T-helper 1 cell treated with Interleukin-12 subunit alpha and Interleukin-12 subunit beta and Interleukin-4 antibody, amounts not matched to agents 30 ng/mL and 1 ng/mL, for 36 hours (primary cell): ENCODE data around the gene DGKB. TPM values are rescaled to one million over a fixed set of nuclear protein-coding genes. Genes with fewer than 3 reads are reported as not detected.

Experiments used
- intact Hi-C: fragments of 100-400 bp; cut with micrococcal nuclease; formaldehyde crosslinking; loops from one replicate; pipeline ENCODE4 v1.15.1; 2024
- total RNA-seq: library from RNA; stranded (reverse); gene quantifications from 2 replicates; pipeline ENCODE4 v1.2.3, GENCODE V29; 2022

DGKB gene
- total RNA-seq, 1 donor from 2014 or later = not detected

- intact Hi-C loops = no loop called here
Measured at GRCh38 chr7:14761510-14762296, 140.8 kb downstream of the DGKB start.

- intact Hi-C loops = no loop called here
Measured at GRCh38 chr7:14760730-14761478, 141.6 kb downstream of the DGKB start.

GRCh38 chr7:14759785-14760184 is 142.8 kb downstream of the DGKB start:
- intact Hi-C loops = no loop called here

- intact Hi-C loops = no loop called here
Measured at GRCh38 chr7:14754631-14755030, 147.9 kb downstream of the DGKB start.

- intact Hi-C loops = no loop called here
Measured at GRCh38 chr7:14752301-14752700, 150.2 kb downstream of the DGKB start.

GRCh38 chr7:14751461-14751860 is 151.1 kb downstream of the DGKB start:
- intact Hi-C loops = no loop called here

- intact Hi-C loops = no loop called here
Measured at GRCh38 chr7:14748461-14748860, 154.1 kb downstream of the DGKB start.

- intact Hi-C loops = no loop called here
Measured at GRCh38 chr7:14747701-14748100, 154.8 kb downstream of the DGKB start.

- intact Hi-C loops = no loop called here
Measured at GRCh38 chr7:14745076-14745475, 157.5 kb downstream of the DGKB start.

- intact Hi-C loops = no loop called here
Measured at GRCh38 chr7:14740606-14741005, 161.9 kb downstream of the DGKB start.

GRCh38 chr7:14739841-14740185 is 162.7 kb downstream of the DGKB start:
- intact Hi-C loops = no loop called here

- intact Hi-C loops = no loop called here
Measured at GRCh38 chr7:14739168-14739840, 163.2 kb downstream of the DGKB start.

- intact Hi-C loops = no loop called here
Measured at GRCh38 chr7:14738086-14738485, 164.5 kb downstream of the DGKB start.

- intact Hi-C loops = no loop called here
Measured at GRCh38 chr7:14734839-14735321, 167.7 kb downstream of the DGKB start.

GRCh38 chr7:14720785-14721184 is 181.8 kb downstream of the DGKB start:
- intact Hi-C loops = no loop called here

GRCh38 chr7:14717816-14718215 is 184.7 kb downstream of the DGKB start:
- intact Hi-C loops = loop anchor here (5.0 kb wide), 1 partner anchor 299 kb away; no protein-coding TSS in a partner anchor

GRCh38 chr7:14717169-14717568 is 185.4 kb downstream of the DGKB start:
- intact Hi-C loops = loop anchor here (5.0 kb wide), 1 partner anchor 300 kb away; no protein-coding TSS in a partner anchor

GRCh38 chr7:14714161-14714728 is 188.3 kb downstream of the DGKB start:
- intact Hi-C loops = no loop called here

GRCh38 chr7:14698239-14698638 is 204.3 kb downstream of the DGKB start:
- intact Hi-C loops = loop anchor here (10.0 kb wide), 3 partner anchors 1027 to 1377 kb away; no protein-coding TSS in a partner anchor

GRCh38 chr7:14697684-14698083 is 204.9 kb downstream of the DGKB start:
- intact Hi-C loops = loop anchor here (10.0 kb wide), 3 partner anchors 1027 to 1377 kb away; no protein-coding TSS in a partner anchor

GRCh38 chr7:14691597-14692203 is 210.9 kb downstream of the DGKB start:
- intact Hi-C loops = loop anchor here (1.0 to 10.0 kb wide), 5 partner anchors 234 to 1410 kb away; no protein-coding TSS in a partner anchor
